Osteoblast (primary cell): ENCODE data around the gene EMID1. TPM values are rescaled to one million over a fixed set of nuclear protein-coding genes. Genes with fewer than 3 reads are reported as not detected.

Experiments
- DNase-seq: peaks from one replicate; pipeline ENCODE4 v3.0.0; 2011; ENCODE audit warnings: low spot score, mixed read lengths; ENCODE audit not compliant: insufficient read length; ENCODE audit errors: missing footprints
- H2AFZ ChIP-seq: 2 replicates; pipeline ENCODE4 v1.6.0; 2011; ENCODE audit warnings: mild to moderate bottlenecking, low read length
- H3K27ac ChIP-seq: 2 replicates; pipeline ENCODE4 v1.5.1; 2011; ENCODE audit warnings: mild to moderate bottlenecking, low read depth, low read length, moderate library complexity
- H3K27me3 ChIP-seq: 2 replicates; pipeline ENCODE4 v1.6.0; 2012; ENCODE audit warnings: mild to moderate bottlenecking, control low read depth, inconsistent platforms, low read length, moderate library complexity; ENCODE audit not compliant: insufficient read depth
- H3K36me3 ChIP-seq: 2 replicates; pipeline ENCODE4 v1.5.1; 2011; ENCODE audit warnings: mild to moderate bottlenecking, low read length, control low read depth, moderate library complexity; ENCODE audit not compliant: insufficient read depth
- H3K4me1 ChIP-seq: 2 replicates; pipeline ENCODE4 v1.5.1; 2011; ENCODE audit warnings: mild to moderate bottlenecking, low read length, control low read depth, moderate library complexity; ENCODE audit not compliant: insufficient read depth
- H3K4me2 ChIP-seq: 2 replicates; pipeline ENCODE4 v1.6.0; 2011; ENCODE audit warnings: mild to moderate bottlenecking, low read length; ENCODE audit not compliant: insufficient read depth
- H3K4me3 ChIP-seq: fragments of 200-600 bp; sonication (generic); 3 replicates; pipeline ENCODE4 v1.5.1; 2012; ENCODE audit warnings: mild to moderate bottlenecking, low read length, inconsistent platforms; ENCODE audit not compliant: insufficient read depth
- H3K79me2 ChIP-seq: 2 replicates; pipeline ENCODE4 v1.6.0; 2012; ENCODE audit warnings: mild to moderate bottlenecking, low read length, control low read depth, inconsistent platforms; ENCODE audit not compliant: insufficient read depth
- H3K9me3 ChIP-seq: 2 replicates; pipeline ENCODE4 v1.5.1; 2011; ENCODE audit warnings: low read depth, low read length, control low read depth
- H4K20me1 ChIP-seq: 2 replicates; pipeline ENCODE4 v1.6.0; 2012; ENCODE audit warnings: mild to moderate bottlenecking, low read length, control low read depth; ENCODE audit not compliant: insufficient read depth
- CTCF ChIP-seq: IDR thresholded peaks from 2 replicates; pipeline ENCODE4 v1.5.1; 2011; ENCODE audit warnings: mild to moderate bottlenecking, low read depth, low read length, moderate library complexity; ENCODE audit errors: extremely low read depth
- total RNA-seq: library from RNA; depleted of rRNA; stranded (reverse); fragments of >200 nt; gene quantifications from 2 replicates; pipeline ENCODE4 v1.2.3, GENCODE V29; 2012

The EMID1 gene
- total RNA-seq, 1 donor: under 0.01 TPM

- Histone ChIP-seq H3K9me3 (no peaks in the 10 kb centered on the region), H3K27me3 (no peaks in the 10 kb centered on the region), H4K20me1 (no peaks in the 10 kb centered on the region), H3K4me1 (no peaks in the 10 kb centered on the region), H2AFZ (no peak overlapping the region), H3K27ac (no peak overlapping the region), H3K36me3 (no peaks in the 10 kb centered on the region), H3K79me2 (no peaks in the 10 kb centered on the region), H3K4me3 (no peak overlapping the region), H3K4me2 (no peak overlapping the region)
- TF ChIP-seq CTCF: no peak
- DNase-seq: peak; percentile 47
Observed at GRCh38 chr22:29255064-29255621, 49.4 kb downstream of the EMID1 start.

GRCh38 chr22:29256606-29257325 lies 51.1 kb downstream of the EMID1 start:
- Histone ChIP-seq H3K36me3 (no peaks in the 10 kb centered on the region), H3K79me2 (no peaks in the 10 kb centered on the region), H3K27ac (no peak overlapping the region), H4K20me1 (peaks cover 4% of the 10 kb centered on the region), H3K27me3 (no peaks in the 10 kb centered on the region), H3K4me1 (no peaks in the 10 kb centered on the region), H3K9me3 (no peaks in the 10 kb centered on the region), H3K4me2 (no peak overlapping the region), H2AFZ (no peak overlapping the region), H3K4me3 (no peak overlapping the region)
- DNase-seq: peak; percentile 80
- TF ChIP-seq CTCF: no peak

GRCh38 chr22:29257751-29258181 lies 52.1 kb downstream of the EMID1 start:
- H2AFZ ChIP-seq: no peak overlapping the region
- H3K4me2 ChIP-seq: no peak overlapping the region
- H3K36me3 ChIP-seq: no peaks in the 10 kb centered on the region
- no peaks in the 10 kb centered on the region for H3K79me2 ChIP-seq
- H3K4me1 ChIP-seq: no peaks in the 10 kb centered on the region
- H3K27me3 ChIP-seq: no peaks in the 10 kb centered on the region
- no peaks in the 10 kb centered on the region for H3K9me3 ChIP-seq
- H3K4me3 ChIP-seq: no peak overlapping the region
- peak; percentile 66 for DNase-seq
- no peak overlapping the region for H3K27ac ChIP-seq
- no peak for TF ChIP-seq CTCF
- peaks cover 4% of the 10 kb centered on the region for H4K20me1 ChIP-seq

DNA sequence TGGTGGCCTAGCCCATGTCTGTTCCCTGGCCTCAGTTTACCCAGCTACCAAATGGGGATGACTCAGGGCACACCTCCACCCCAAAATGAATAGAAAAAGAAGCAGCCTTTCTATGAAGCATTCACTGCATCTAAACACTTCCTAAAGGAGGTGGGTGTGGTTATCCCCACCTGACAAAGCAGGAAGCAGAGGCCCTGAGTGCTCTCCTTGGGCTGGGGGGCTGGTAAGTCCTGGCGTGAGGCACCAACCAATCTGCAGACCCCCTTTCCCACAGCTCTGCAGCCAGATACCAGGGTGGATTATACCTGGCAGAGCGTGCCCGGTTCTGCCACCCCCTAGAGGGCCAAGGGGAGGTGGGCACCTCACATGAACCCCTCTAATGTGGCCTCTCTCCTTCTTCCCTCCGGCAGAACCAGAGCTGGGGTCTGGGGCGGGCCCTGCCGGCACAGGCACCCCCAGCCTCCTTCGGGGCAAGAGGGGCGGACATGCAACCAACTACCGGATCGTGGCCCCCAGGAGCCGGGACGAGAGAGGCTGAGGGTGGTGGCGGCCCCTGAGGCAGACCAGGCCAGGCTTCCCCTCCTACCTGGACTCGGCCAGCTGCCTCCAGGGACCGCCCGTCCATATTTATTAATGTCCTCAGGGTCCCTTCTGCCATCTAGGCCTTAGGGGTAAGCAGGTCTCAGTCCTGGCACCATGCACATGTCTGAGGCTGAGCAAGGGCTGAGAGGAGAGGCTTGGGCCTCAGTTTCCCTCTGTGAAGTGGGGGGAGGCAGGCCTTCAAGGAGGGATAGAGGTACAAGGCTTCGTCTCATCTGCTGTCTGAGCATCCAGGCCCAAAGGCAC lies 52.9 kb downstream of the EMID1 start:
- H3K9me3 ChIP-seq: no peaks in the 10 kb centered on the region
- no peaks in the 10 kb centered on the region for H3K4me1 ChIP-seq
- H3K27me3 ChIP-seq: no peaks in the 10 kb centered on the region
- peaks cover 4% of the 10 kb centered on the region for H4K20me1 ChIP-seq
- peak; percentile 58 for DNase-seq
- H3K79me2 ChIP-seq: no peaks in the 10 kb centered on the region
- TF ChIP-seq CTCF: no peak
- H3K4me3 ChIP-seq: no peak overlapping the region
- H3K4me2 ChIP-seq: no peak overlapping the region
- H3K27ac ChIP-seq: no peak overlapping the region
- no peaks in the 10 kb centered on the region for H3K36me3 ChIP-seq
- no peak overlapping the region for H2AFZ ChIP-seq
